Inferior parietal cortex (tissue), 1 donor: ENCODE data around the gene DDX25.
"Not testable (repeated sequence)": the region's sequence is repeated elsewhere in the genome, so short reads cannot be mapped to it uniquely, and the experiment has no call there.

Experiments used
- DNase-seq: peaks from one replicate; pipeline ENCODE4 v3.0.0-alpha.2; 2016; ENCODE audit errors: extremely low spot score

The DDX25 gene

DNA sequence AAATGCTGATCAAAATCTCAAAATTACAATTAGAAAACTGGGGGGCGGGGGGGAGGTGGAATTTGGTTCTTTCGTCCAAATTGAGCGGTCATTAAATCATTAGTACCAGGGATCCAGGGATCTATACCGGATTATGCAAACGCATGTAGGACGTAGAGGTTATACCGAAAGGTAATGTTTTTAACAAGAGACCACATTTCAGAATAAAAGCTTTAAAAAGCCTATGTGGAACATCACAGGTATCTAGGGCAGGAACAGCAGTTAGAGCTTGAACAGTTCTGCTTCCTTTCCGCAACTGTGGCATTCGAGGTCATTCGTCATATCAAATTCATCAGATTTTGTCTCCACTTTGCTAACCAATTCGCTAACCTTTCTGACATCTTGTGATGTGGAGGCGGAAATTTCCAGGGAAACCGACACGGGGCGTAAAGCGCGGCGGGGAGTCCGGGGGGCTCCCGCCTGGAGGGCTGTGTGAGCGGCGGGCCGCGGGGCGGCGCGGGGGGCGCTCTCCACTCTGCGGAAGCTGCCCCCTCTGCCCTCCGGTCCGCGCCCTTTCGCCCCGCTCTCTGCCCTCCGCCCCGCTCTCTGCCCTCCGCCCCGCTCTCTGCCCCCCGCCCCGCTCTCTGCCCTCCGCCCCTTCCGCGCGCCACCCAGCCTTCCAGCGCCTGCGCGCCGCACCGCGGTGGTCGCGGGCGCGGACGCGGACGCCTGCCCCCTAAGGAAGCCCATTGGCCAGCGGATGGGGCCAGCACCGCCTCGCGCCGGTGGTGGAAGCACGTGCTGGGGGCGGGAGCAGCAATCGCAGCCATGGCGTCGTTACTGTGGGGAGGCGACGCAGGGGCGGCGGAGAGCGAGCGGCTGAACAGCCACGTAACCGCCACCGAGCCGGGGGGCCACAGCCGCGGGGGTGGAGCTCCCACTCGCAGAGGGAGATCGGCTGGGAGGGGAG lies at the start of gene DDX25:
DDX25 (plus strand) TSS at position 798 of the 949 bp plus-strand sequence; CDS start at position 808, 10 bp downstream.
- DNase-seq = no peak

DNA sequence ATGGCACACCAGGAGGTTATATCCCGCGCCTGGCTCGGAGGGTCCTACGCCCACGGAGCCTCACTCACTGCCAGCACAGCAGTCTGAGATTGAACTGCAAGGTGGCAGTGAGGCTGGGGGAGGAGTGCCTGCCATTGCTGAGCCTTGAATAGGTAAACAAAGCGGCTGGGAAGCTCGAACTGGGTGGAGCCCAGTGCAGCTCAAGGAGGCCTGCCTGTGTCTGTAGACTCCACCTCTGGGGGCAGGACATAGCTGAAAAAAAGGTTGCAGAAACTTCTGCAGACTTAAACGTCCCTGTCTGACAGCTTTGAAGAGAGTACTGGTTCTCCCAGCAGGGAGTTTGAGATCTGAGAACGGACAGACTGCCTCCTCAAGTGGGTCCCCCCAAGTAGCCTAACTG lies 46.6 kb upstream of the DDX25 start:
- not testable (repeated sequence) for DNase-seq

DNA sequence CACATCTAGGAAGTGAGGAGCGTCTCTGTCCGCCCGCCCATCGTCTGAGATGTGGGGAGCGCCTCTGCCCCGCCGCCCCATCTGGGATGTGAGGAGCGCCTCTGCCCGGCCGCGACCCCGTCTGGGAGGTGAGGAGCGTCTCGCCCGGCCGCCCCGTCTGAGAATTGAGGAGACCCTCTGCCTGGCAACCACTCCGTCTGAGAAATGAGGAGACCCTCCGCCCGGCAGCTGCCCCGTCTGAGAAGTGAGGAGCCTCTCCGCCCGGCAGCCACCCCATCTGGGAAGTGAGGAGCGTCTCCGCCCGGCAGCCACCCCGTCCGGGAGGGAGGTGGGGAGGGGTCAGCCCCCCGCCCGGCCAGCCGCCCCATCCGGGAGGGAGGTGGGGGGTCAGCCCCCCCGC lies 41.5 kb upstream of the DDX25 start:
- DNase-seq = not testable (repeated sequence)

DNA sequence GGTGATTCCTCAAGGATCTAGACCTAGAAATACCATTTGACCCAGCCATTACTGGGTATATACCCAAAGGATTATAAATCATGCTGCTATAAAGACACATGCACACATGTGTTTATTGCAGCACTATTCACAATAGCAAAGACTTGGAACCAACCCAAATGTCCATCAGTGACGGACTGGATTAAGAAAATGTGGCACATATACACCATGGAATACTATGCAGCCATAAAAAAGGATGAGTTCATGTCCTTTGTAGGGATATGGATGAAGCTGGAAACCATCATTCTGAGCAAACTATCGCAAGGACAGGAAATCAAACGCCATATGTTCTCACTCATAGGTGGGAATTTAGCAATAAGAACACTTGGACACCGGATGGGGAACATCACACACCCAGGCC lies 39.0 kb upstream of the DDX25 start:
- DNase-seq = not testable (repeated sequence)

DNA sequence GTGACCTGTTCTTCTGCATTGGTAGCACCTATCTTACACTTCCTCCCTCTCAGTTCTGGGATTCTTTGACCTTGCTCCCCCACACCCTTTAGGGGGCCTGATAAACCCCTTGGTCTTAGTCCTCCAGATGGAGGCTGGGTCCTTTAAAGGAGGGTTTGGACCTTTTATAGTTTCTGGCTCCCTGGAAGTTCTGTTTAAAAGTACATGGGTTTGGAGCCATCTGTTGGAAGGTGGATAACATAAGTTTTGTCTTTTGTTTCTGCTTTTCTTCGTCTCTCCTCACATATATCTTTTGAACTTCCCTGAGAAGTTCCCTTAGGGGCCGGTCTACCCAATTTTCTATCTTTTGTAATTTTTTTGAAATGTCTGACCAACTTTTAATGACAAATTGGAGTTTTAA lies 34.8 kb upstream of the DDX25 start:
- no peak for DNase-seq

DNA sequence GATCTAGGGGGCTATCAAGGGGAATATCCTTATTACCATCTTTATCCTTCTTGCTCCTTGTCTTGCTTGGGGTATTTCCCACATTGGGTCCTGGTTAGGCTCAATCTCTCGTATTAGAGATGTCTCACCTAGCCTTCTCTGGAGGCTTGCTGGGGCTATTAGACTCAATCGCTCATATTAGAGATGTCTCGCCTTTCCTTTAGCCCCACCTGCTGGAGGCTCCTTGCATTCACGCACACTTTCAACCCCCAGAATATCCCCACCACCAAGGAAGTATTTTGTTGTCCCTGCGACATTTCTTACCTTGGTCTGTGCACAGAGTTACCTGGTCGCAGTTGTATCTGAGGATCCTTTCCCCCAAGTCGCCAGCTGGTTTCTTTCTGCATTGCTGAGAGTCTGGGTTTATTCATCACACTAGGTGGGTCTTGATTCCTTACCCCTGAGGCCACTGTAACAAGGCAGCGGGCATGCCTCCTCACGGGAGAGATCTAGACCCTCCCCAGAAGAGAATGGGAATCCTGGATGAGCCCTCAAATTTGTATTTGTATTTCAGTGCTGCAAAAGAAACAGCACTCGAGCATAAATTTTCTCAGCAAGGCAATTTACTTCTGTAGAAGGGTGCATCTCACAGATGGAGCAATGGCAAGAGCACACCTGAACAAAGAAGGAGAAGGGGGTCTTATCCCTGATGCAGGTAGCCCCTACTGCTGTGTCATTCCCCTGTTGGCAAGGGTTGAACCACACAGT lies 32.7 kb upstream of the DDX25 start:
- no peak for DNase-seq

DNA sequence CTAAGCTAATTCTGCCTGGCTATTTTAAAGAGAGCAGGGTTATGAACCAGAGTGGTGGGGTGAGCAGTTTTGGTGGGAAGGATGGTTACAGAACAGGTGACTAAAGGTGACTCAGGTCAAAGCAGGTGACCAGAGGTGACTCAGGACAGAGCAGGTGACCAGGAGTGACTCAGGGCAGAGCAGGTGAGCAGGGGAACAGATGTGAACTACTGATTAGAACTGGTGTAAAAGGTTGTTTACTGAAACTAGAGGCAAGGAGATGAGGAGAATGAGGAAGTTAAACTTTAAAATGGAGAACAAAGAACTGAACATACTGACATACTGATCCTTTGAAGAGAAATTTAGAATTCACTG lies 32.2 kb upstream of the DDX25 start:
- DNase-seq = no peak

DNA sequence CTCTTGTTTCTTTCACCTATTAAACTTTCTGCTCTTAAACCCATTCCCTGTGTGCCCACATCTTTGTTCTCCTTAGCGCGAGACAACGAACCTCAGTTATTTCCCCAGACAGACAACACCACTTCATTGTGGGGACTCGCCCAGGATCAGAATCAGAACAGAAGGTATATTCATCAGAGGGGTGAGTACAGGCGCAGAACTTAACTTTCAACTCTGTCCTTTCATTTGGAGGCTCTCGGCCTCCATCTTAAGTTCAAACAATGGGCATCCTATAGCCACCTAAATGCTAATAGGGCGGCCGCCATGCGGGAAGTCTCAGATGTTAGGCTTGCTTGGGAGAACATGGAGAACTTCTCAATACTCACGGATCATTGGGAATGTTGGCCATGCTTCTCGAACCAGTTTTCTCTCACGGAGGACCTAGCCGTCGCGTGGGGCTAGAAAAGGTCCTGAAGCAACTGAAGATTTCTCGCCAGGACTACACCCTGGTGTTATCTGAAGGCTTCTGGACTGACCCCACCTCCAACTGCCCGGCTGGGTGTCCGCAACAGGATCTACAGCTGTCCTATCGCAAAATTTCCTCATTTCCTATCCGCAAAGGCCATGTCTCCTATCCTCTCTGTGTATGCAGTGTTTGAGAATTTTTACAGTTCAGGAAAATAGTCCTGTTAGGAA lies 30.3 kb upstream of the DDX25 start:
- no peak for DNase-seq

DNA sequence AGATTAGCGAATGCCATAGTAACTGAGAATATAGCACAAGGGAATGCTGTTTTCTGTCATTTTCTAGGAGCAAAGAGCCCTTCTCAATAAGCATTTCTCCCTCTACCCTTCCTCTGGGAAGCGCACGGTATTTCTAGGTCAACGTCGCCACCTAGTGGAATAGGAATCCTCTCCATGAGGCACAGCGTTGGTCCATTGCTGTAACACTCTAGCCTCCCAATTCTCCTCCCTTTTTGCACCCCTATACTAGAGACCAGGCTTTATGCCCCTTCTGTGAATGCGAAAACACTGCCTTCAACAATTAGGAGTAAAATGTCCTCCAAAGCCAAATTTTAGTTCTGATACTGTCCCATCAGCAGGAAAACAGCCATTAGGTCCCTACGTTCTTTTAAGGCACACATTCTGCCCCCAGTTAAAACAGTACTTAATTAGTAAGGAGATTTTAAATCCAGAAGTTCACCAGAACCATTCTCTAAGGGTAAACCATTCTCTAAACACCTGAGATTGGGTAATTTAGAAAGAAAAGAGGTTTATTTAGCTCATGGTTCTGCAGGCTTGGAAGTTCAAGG lies 29.7 kb upstream of the DDX25 start:
- peak; percentile 93 for DNase-seq

DNA sequence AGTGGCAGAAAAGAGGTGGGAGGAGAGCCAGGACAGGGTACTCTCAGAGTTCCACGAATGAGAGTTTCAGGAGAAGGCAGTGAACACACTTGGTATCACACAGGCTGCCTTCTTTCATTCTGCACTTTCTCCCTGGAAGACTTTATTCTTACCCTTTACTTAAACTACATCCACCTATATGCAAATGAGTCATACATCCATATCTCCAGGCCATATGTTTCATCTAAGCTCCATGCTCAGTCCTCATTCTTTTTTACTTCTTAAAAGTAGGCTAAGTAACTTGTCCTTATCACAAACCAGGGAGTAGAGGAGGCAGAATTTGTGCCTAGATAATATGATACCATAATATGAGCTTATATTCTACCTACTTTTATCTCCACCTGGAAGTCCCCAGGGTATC lies 23.0 kb upstream of the DDX25 start:
- no peak for DNase-seq

DNA sequence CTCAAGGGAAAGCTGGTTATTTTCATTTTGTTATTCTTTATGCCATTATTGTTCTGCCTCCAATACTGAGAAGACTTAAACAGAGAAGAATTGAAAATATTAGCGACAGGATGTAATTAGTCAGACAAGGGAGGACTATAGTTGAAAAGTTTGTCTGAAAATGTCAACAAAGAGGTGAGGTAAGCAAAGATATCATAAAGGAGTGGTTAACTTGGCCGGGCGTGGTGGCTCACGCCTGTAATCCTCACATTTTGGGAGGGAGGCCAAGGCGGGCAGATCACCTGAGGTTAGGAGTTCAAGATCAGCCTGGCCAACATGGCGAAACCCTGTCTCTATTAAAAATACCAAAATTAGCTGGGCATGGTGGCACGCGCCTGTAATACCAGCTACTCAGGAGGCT lies 20.9 kb upstream of the DDX25 start:
- no peak for DNase-seq

DNA sequence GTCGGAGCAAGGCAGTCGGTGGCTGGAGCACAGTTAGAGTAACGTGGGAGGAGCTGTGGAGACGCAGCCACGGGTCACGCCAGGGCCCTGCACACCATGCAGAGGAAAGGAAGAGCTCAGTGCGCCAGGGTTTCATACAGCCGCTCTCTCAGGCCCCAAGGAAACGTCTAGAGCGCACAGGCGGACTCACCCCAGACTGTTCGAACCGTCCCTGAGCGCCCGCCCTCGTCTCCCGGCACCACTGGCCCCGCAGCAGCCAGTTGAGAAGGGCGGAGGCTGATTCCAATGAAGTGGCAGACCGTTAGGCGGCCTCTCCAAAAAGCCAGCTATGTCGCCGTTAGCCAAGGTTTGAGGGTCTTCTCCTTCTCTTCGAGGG lies 17.3 kb upstream of the DDX25 start:
- DNase-seq = no peak

DNA sequence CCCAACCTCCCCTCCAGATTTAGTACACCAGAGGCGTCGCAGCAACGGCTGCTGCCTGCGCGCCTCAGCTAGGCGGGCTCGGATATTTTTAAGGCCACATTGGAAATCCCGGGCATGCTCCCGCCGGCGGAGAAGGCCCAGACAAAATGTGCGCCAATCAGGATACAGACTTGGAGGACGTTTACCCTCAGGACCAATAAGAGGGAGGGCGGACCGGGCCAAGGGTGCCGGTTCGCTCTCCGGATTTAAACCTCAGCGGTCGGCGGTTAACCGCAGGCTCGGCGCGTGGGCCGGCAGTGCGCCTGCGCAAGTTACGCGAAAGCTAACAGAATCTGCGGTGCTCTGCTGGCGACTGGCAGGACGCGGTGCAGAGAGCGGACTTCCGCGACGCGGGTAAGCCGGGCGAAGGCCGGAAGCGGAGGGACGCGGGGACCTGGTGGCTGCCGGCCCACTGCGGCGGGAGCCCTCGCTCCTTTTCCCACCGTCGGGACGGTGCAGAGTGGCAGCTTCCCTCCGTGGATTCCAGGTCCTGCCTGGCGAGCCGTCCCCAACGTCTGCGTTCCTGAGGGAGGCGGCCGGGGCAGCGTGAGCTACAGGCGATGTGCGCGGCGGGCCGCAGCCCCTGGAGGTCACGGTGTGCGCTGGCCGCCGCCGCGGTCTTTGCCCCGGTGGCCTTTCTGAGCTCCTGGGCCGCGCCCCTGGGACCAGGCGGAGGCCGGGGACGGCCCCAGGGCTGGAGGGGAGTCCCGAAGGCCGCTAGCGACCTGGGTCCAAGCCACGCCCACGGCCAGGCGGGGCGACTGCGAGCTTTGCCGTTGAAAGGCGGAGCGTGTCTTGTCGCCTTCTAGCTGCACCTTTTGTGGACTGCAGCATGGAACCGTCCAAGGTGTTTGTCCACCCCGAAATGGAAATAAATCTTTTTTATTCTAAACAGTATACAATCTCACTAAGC lies 16.7 kb upstream of the DDX25 start, which contains the start of gene HYLS1:
HYLS1 (plus strand) TSS at position 296 of the 952 bp plus-strand sequence. CDS start 11,701 bp downstream, outside the sequence.
- DNase-seq = peak; percentile 90

DNA sequence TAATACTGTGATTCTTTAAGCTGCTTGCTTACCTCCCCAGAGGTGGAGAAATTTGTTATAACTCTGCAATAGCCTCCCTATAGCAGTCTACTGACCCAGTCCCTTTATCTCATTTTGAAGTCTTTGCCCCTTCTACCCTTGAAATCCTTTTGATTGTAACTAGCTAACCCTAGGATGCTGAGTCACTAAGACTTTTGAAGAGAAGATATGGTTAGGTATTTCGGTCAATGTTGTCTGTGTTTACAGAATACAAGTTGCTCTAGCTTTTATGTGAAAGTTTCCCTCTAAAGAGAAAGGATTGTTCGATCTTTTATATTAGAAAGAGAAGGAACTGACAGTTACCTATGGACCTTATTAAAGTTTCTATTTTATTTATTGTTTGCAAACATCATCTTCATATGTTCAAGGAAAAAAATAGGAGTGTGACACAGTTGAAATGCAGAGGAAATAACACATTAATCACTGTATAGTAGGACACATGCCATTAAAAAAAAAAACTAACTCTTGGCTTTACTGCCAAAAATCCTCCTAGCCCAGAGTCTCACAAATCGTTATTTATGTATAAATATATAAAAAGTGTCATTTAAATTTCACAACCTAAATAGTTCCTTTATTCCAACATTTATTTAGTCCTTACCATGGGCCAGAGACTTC lies 13.7 kb upstream of the DDX25 start:
- DNase-seq = no peak

DNA sequence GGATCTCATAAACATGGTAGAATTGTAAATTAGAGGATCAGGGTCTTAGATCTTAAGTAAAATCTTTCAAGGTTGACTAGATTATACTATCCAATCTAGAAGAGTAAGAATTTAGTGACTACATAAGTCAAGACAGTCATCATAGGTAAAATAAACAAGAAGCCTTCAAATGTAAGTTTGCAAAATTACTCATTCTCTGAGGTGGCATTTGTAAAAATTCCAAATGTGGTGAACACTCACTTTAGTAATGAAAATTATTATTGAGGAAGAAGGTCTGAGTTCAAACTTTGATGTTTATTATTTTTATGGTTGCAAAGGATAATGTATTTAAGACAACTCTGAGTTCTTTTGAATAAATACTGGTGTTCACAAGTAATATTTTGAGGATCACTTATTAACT lies 12.2 kb upstream of the DDX25 start:
- no peak for DNase-seq

DNA sequence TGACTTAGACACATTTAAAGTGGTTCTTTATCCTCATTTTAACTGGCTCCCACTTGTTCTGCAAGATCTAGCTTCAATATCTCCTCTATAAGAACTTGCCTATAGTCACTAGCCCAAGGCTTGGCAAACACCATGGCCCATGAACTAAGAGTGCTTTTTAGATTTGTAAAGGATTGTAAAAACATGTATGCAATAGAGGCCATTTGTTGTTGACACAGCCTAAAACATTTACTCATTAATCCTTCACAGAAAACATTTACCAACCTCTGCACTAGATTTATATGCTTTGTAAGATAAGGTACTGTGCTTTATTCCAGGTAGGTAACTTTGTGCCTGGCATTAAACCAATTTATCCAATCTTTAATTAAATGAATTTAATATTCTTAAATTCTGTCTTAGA lies 11.3 kb upstream of the DDX25 start:
- DNase-seq = no peak

DNA sequence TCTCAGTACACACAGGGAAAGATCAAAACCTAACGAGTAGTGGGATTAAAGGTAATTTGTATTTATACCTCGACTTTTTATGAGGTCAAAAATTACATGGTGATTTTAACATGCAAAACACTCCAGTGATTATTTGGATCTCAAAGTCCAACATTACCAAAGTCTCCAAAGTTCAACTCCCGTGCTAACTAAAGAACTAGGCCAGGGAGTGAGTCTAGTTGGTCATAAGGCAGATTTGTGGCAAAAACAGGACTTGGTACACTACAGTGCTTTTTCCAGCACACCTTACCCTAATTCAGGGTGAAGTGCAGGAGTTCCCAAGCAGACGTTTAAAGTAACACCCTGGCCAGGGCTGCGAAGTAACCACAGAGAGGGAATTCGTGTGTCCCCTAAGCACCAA lies 2.4 kb upstream of the DDX25 start:
- DNase-seq = no peak

DNA sequence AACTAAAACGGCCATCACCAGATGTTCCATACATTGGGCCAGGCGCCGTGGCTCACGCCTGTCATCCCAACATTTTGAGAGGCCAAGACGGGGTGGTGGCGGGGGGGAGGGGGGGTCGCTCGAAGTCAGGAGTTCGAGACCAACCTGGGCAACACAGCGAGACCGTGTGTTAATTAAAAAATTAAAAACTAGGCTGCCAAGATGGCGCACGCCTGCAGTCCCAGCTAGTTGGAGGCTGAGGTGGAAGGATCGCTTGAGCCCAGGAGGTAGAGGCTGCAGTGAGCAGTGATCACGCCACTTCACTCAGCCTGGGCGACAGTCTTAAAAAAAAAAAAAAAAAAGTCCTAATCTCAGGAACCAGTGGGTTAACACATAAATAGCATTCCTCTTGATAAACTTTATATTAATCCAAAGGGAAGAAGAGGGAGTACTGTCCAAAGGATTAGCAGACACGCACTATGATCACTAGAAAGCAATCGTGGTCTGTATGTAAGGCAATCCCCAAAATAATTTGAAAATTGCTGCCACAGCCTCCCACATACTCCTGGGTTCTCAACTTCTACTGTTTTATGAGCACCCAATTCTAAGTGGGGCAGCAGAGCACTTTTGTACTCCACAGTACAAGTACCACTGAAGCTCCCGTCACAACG lies 1.9 kb upstream of the DDX25 start:
- no peak for DNase-seq

DNA sequence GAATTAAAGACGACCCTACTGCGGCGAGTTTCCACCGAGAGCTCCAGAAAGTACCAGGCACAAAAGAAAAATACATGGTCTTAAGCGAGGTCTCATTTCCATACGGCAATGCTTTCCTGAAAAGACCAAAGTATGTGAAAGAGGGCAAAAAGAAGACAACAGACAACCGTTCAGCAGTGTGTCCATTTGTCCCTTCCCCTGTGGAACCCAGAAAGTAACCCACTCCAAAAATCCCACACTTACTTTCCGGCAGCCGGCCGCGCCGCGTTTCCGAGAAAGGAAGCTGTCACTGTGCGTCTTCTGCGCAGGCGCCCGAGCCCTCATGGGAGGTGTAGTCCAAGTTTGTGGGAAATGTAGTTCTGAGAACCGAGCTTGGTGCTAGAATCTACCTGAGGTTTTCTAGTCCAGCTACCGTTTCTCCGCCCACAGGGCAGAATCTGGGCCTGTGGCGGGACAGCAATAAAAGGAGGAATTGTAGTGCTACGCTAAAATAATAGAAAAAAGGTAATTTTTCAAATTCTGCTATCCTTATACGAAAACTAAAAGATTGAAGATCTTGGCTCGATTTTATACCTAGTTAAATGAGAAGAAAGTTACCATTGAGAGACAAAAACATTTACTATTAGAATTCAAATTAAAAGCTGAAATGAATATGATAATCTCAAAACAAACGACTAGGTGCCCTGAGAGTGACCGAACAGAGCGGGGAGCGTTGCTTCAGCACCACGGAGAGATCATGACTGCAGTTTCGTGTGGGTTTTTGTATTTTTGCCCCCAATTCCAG lies 1.2 kb upstream of the DDX25 start, which contains the start of gene PUS3:
PUS3 (minus strand) TSS at position 280 of the 784 bp plus-strand sequence. CDS start 6,922 bp downstream, outside the sequence.
- DNase-seq = peak; percentile 94
